Measurements from ENCODE around the gene SEMA6B.
A peak's percentile ranks its signal among the peaks of the same experiment; 100 is the strongest.

SEMA6B gene

GRCh38 chr19:4519521-4520277 lies 39.8 kb downstream of the SEMA6B start:
- no peaks in the 10 kb centered on the region for H3K36me3 Mint-ChIP-seq
- H3K27ac Mint-ChIP-seq = no peak overlapping the region
- H3K27me3 Mint-ChIP-seq = peaks cover 54% of the 10 kb centered on the region
- H3K9me3 Mint-ChIP-seq = no peaks in the 10 kb centered on the region
- H3K4me1 Mint-ChIP-seq = no peaks in the 10 kb centered on the region
- no peak for ATAC-seq
- no peak overlapping the region for H3K4me3 Mint-ChIP-seq

- H3K4me1 Mint-ChIP-seq = no peaks in the 10 kb centered on the region
- no peaks in the 10 kb centered on the region for H3K9me3 Mint-ChIP-seq
- peaks cover 54% of the 10 kb centered on the region for H3K27me3 Mint-ChIP-seq
- no peak for ATAC-seq
- no peak overlapping the region for H3K4me3 Mint-ChIP-seq
- no peaks in the 10 kb centered on the region for H3K36me3 Mint-ChIP-seq
- H3K27ac Mint-ChIP-seq = no peak overlapping the region
Measured at GRCh38 chr19:4519172-4519496, 40.4 kb downstream of the SEMA6B start.

DNA sequence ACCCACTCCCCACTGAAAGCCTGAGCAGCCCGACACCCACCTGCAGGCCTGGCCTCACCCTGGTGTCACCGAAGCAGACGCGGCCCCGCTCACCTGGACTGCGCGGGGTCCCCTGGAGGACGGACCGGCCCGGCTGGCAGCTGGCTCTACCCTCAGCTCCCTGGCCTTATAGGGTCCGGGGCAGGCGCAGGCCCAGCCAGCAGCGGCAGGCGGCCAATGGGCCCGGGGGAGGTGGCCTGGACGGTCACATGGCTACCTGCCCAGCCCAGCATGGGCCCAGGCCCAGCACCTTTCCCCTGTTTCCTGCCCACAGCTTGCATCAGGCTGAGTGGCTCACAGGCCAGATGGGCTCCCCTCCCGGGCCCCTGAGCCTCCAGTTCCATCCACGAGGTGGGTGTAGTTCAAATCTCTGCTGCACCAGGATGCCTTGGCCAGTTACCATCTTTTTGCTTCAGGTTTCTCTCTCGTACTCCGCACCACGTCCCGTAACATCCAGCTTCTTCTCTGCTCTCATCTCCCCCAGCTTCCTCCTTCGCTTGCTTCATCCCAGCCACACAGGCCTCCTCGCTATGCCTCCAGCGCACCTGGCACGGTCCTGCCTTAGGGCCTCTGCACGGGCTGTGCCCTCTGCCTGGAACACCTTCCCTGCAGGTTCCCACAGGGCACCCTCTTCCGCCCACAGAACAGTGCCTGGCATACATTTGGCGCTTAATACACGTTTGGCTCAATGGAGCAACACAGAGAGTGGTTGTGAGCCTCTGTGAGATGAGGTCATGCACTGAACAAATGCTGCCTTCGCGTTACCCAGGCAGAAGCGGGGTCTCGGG lies 40.9 kb downstream of the SEMA6B start, which contains the start of gene PLIN4:
Gene PLIN4, minus strand, starts transcription at position 142 of the 827 bp plus-strand sequence. CDS start 214 bp downstream, outside the sequence.
- H3K36me3 Mint-ChIP-seq = no peaks in the 10 kb centered on the region
- no peak within 1 kb of the TSS for H3K27ac Mint-ChIP-seq
- ATAC-seq = no peak
- peaks cover 56% of the 10 kb centered on the region for H3K27me3 Mint-ChIP-seq
- no peaks in the 10 kb centered on the region for H3K4me1 Mint-ChIP-seq
- no peaks in the 10 kb centered on the region for H3K9me3 Mint-ChIP-seq
- H3K4me3 Mint-ChIP-seq = no peak within 1 kb of the TSS

DNA sequence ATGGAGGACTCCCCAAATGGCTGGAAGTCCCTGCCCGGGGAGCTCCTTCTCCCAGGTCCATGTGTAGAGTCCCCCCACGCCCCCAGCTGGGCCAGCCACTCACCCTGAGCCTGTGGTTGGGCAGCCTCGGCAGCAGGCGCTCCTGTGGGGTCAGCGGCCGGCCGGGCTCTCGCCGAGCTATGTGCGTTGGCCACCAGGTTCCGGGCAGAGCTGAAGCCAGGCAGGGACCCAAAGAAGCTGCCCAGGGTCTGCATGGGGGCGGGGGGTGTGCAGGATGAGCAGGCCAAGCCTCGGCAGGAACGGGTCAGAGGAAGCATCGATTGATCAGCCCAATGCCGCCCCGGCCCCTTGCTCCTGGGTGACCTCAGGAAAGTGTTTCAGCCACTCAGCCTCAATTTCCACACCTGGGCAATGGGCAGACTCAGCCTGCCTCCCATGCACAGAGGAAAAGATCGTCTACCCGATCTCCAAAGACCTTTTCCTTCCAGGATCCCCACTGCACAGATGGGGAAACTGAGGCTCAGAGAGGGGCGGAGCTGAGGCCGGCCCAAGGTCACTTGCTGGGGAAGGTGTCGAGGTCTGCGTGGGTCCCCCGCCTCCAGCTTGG lies 41.9 kb downstream of the SEMA6B start:
- no peak overlapping the region for H3K27ac Mint-ChIP-seq
- no peak overlapping the region for H3K4me3 Mint-ChIP-seq
- H3K36me3 Mint-ChIP-seq = no peaks in the 10 kb centered on the region
- no peak for ATAC-seq
- H3K9me3 Mint-ChIP-seq = no peaks in the 10 kb centered on the region
- H3K27me3 Mint-ChIP-seq = peaks cover 62% of the 10 kb centered on the region
- no peaks in the 10 kb centered on the region for H3K4me1 Mint-ChIP-seq

GRCh38 chr19:4516939-4517300 lies 42.6 kb downstream of the SEMA6B start:
- no peaks in the 10 kb centered on the region for H3K4me1 Mint-ChIP-seq
- H3K4me3 Mint-ChIP-seq = no peak overlapping the region
- no peak overlapping the region for H3K27ac Mint-ChIP-seq
- no peaks in the 10 kb centered on the region for H3K36me3 Mint-ChIP-seq
- no peaks in the 10 kb centered on the region for H3K9me3 Mint-ChIP-seq
- H3K27me3 Mint-ChIP-seq = peaks cover 60% of the 10 kb centered on the region
- ATAC-seq = peak; percentile 14

- Mint-ChIP-seq H3K27me3 (peaks cover 54% of the 10 kb centered on the region), H3K4me3 (no peak overlapping the region), H3K9me3 (no peaks in the 10 kb centered on the region), H3K27ac (no peak overlapping the region), H3K36me3 (no peaks in the 10 kb centered on the region), H3K4me1 (no peaks in the 10 kb centered on the region)
- ATAC-seq = no peak
Measured at GRCh38 chr19:4516199-4516938, 43.1 kb downstream of the SEMA6B start.

DNA sequence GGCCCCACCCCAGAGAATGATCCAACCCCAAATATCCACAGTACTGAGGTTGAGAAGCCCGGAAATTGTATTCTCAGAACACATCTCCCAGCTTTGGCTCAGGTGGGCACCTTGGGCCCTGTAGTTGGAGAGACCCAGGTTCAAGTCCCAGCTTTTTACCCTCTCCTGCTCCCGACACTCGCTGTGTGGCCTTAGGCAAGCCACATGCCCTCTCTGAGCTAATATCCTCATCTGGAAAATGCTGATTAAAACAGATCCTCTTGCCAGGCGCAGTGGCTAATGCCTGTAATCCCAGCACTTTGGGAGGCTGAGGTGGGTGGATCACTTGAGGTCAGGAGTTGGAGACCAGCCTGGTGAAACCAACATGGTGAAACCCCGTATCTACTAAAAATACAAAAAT lies 43.8 kb downstream of the SEMA6B start:
- ATAC-seq = no peak
- no peaks in the 10 kb centered on the region for H3K4me1 Mint-ChIP-seq
- no peak overlapping the region for H3K27ac Mint-ChIP-seq
- H3K27me3 Mint-ChIP-seq = peaks cover 48% of the 10 kb centered on the region
- H3K36me3 Mint-ChIP-seq = no peaks in the 10 kb centered on the region
- H3K4me3 Mint-ChIP-seq = no peak overlapping the region
- no peaks in the 10 kb centered on the region for H3K9me3 Mint-ChIP-seq

DNA sequence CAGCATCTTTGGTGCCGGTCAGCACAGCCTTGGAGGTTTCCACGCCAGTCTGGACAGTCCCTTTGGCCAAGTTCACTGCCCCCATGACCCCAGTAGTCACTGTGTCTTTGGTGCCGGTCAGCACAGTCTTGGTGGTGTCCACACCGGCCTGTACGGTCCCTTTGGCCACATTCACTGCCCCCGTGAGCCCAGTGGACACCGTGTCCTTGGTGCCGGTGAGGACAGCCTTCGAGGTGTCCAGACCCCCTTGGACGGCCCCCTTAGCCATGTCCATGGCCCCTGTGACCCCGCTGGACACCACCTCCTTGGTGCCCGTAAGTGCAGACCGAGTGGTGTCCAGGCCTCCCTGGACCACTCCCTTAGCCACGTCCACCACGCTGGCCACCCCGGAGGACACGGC lies 46.2 kb downstream of the SEMA6B start:
- no peaks in the 10 kb centered on the region for H3K9me3 Mint-ChIP-seq
- no peak overlapping the region for H3K4me3 Mint-ChIP-seq
- no peak for ATAC-seq
- H3K27ac Mint-ChIP-seq = no peak overlapping the region
- peaks cover 26% of the 10 kb centered on the region for H3K27me3 Mint-ChIP-seq
- no peaks in the 10 kb centered on the region for H3K36me3 Mint-ChIP-seq
- no peaks in the 10 kb centered on the region for H3K4me1 Mint-ChIP-seq

DNA sequence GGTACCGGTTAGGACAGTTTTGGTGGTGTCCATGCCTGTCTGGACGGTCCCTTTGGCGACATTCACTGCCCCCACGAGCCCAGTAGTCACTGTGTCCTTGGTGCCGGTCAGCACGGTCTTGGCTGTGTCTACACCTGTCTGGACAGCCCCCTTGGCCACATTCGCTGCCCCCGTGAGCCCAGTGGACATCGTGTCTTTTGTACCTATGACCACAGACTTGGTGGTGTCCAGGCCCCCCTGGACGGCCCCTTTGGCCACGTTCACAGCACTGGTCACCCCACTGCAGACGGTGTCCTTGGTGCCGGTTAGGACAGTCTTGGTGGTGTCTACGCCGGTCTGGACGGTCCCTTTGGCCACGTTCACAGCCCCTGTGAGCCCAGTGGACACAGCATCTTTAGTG lies 47.4 kb downstream of the SEMA6B start:
- no peaks in the 10 kb centered on the region for H3K9me3 Mint-ChIP-seq
- no peak for ATAC-seq
- H3K27me3 Mint-ChIP-seq = peaks cover 15% of the 10 kb centered on the region
- no peak overlapping the region for H3K27ac Mint-ChIP-seq
- H3K36me3 Mint-ChIP-seq = no peaks in the 10 kb centered on the region
- no peaks in the 10 kb centered on the region for H3K4me1 Mint-ChIP-seq
- no peak overlapping the region for H3K4me3 Mint-ChIP-seq

DNA sequence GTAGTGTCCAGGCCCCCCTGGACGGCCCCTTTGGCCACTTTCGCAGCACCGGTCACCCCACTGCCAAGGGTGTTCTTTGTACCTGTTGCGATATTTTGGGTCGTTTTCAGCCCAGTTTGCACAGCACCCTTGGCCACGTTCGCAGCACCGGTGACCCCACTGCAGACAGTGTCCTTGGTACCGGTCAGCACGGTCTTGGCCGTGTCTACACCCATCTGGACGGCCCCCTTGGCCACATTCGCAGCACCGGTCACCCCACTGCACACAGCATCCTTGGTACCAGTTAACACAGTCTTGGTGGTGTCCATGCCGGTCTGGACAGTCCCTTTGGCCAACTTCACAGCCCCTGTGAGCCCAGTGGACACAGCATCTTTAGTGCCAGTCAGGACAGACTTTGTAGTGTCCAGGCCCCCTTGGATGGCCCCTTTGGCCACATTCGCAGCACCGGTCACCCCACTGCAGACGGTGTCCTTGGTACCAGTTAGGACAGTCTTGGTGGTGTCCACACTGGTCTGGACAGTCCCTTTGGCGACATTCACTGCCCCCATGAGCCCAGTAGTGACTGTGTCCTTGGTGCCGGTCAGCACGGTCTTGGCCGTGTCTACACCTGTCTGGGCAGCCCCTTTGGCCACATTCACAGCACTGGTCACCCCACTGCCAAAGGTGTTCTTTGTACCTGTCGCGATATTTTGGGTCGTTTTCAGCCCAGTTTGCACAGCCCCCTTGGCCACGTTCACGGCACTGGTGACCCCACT lies 48.0 kb downstream of the SEMA6B start:
- peaks cover 9% of the 10 kb centered on the region for H3K27me3 Mint-ChIP-seq
- H3K4me1 Mint-ChIP-seq = no peaks in the 10 kb centered on the region
- ATAC-seq = no peak
- no peak overlapping the region for H3K27ac Mint-ChIP-seq
- H3K9me3 Mint-ChIP-seq = no peaks in the 10 kb centered on the region
- H3K36me3 Mint-ChIP-seq = peaks cover 4% of the 10 kb centered on the region
- H3K4me3 Mint-ChIP-seq = no peak overlapping the region

- H3K4me3 Mint-ChIP-seq = no peak overlapping the region
- no peaks in the 10 kb centered on the region for H3K4me1 Mint-ChIP-seq
- no peak overlapping the region for H3K27ac Mint-ChIP-seq
- peaks cover 8% of the 10 kb centered on the region for H3K27me3 Mint-ChIP-seq
- peaks cover 12% of the 10 kb centered on the region for H3K36me3 Mint-ChIP-seq
- H3K9me3 Mint-ChIP-seq = peaks cover 2% of the 10 kb centered on the region
- peak; percentile 13 for ATAC-seq
Measured at GRCh38 chr19:4510435-4511255, 48.8 kb downstream of the SEMA6B start.

GRCh38 chr19:4508698-4509097 lies 50.8 kb downstream of the SEMA6B start:
- no peak for ATAC-seq
- no peak overlapping the region for H3K27ac Mint-ChIP-seq
- no peaks in the 10 kb centered on the region for H3K4me1 Mint-ChIP-seq
- peaks cover 7% of the 10 kb centered on the region for H3K27me3 Mint-ChIP-seq
- H3K9me3 Mint-ChIP-seq = peaks cover 2% of the 10 kb centered on the region
- H3K36me3 Mint-ChIP-seq = peaks cover 26% of the 10 kb centered on the region
- H3K4me3 Mint-ChIP-seq = no peak overlapping the region

- no peak for ATAC-seq
- Mint-ChIP-seq H3K9me3 (peaks cover 2% of the 10 kb centered on the region), H3K27me3 (no peaks in the 10 kb centered on the region), H3K36me3 (peaks cover 26% of the 10 kb centered on the region), H3K27ac (no peak overlapping the region), H3K4me1 (no peaks in the 10 kb centered on the region), H3K4me3 (no peak overlapping the region)
Measured at GRCh38 chr19:4507804-4508203, 51.7 kb downstream of the SEMA6B start.

DNA sequence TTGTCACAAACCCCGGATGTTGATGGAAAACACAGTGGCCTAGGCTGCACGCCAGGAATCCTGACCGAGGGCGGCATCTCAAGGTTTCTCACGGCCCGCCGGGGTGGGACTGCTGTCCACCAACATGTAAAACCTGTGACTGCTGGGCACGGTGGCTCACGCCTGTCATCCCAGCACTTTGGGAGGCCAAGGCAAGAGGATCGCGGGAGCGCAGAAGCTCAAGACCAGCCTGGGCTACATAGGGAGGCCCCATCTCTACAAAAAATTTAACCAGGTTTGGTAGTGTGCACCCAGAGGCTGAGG lies 52.4 kb downstream of the SEMA6B start:
- H3K27me3 Mint-ChIP-seq = no peaks in the 10 kb centered on the region
- H3K4me1 Mint-ChIP-seq = no peaks in the 10 kb centered on the region
- H3K36me3 Mint-ChIP-seq = peaks cover 26% of the 10 kb centered on the region
- ATAC-seq = no peak
- no peak overlapping the region for H3K4me3 Mint-ChIP-seq
- peaks cover 2% of the 10 kb centered on the region for H3K9me3 Mint-ChIP-seq
- no peak overlapping the region for H3K27ac Mint-ChIP-seq
